Retinal pigment epithelial cell (primary cell): ENCODE data around the gene ASS1.
A peak's percentile ranks its signal among the peaks of the same experiment; 100 is the strongest.

Experiments used
- DNase-seq: peaks from one replicate; pipeline ENCODE4 v3.0.0-alpha.2; 2010; ENCODE audit warnings: low read depth
- H3K4me3 ChIP-seq: 2 replicates; pipeline ENCODE4 v1.5.1; 2011; ENCODE audit warnings: mild to moderate bottlenecking, low read length, control low read depth, moderate library complexity
- TF ChIP-seq, protein P1 (sequence below): conservative IDR thresholded peaks from 2 replicates; pipeline ENCODE4 v1.5.1; 2011; ENCODE audit warnings: low read depth, low read length, control low read depth, inconsistent platforms

The ASS1 gene

DNA sequence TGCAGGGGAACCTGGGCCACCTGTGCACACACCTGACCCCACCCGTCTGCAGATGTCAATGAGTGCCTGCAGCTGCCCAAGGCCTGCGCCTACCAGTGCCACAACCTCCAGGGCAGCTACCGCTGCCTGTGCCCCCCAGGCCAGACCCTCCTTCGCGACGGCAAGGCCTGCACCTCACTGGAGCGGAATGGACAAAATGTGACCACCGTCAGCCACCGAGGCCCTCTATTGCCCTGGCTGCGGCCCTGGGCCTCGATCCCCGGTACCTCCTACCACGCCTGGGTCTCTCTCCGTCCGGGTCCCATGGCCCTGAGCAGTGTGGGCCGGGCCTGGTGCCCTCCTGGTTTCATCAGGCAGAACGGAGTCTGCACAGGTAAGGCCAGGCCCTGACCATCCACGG, 14.5 kb upstream of the ASS1 start:
- DNase-seq, result no peak
- no peak overlapping the region for H3K4me3 ChIP-seq
- TF ChIP-seq, protein P1, sequence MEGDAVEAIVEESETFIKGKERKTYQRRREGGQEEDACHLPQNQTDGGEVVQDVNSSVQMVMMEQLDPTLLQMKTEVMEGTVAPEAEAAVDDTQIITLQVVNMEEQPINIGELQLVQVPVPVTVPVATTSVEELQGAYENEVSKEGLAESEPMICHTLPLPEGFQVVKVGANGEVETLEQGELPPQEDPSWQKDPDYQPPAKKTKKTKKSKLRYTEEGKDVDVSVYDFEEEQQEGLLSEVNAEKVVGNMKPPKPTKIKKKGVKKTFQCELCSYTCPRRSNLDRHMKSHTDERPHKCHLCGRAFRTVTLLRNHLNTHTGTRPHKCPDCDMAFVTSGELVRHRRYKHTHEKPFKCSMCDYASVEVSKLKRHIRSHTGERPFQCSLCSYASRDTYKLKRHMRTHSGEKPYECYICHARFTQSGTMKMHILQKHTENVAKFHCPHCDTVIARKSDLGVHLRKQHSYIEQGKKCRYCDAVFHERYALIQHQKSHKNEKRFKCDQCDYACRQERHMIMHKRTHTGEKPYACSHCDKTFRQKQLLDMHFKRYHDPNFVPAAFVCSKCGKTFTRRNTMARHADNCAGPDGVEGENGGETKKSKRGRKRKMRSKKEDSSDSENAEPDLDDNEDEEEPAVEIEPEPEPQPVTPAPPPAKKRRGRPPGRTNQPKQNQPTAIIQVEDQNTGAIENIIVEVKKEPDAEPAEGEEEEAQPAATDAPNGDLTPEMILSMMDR, result no peak

DNA sequence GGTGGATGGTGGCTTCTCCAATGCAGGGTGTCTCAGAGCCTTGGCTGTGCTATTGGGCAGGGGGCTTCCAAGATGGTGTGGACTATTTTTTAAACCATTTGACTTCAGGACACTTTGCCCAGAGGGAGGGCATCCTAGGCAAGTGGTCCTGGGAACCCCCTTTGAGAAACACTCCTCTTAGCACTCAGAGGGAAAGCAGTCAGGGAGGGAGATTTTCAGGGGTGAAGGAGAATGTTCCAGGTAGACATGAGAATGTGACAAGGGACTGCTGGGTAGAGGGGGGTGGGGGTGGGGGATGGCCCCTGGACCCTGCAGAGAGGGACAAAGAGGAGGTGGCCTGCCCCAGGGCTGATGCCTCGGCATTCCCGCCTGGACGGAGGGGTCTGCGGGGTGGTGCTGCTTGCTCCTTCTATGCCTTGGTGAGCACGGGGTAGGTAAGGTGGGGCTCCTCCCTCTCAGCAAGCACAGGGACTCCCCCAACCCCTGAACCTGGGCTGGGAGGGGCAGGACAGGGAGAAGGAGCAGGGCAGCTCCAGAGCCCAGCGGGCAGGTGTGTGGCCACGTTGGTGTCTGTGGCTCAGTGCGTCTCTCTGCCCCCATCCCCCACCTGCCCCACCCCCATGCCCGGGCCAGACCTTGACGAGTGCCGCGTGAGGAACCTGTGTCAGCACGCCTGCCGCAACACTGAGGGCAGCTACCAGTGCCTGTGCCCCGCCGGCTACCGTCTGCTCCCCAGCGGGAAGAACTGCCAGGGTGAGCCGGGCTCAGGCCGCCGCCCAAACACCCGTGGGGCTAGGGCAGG, 13.8 kb upstream of the ASS1 start:
- no peak for DNase-seq
- TF ChIP-seq, protein P1, result no peak

DNA sequence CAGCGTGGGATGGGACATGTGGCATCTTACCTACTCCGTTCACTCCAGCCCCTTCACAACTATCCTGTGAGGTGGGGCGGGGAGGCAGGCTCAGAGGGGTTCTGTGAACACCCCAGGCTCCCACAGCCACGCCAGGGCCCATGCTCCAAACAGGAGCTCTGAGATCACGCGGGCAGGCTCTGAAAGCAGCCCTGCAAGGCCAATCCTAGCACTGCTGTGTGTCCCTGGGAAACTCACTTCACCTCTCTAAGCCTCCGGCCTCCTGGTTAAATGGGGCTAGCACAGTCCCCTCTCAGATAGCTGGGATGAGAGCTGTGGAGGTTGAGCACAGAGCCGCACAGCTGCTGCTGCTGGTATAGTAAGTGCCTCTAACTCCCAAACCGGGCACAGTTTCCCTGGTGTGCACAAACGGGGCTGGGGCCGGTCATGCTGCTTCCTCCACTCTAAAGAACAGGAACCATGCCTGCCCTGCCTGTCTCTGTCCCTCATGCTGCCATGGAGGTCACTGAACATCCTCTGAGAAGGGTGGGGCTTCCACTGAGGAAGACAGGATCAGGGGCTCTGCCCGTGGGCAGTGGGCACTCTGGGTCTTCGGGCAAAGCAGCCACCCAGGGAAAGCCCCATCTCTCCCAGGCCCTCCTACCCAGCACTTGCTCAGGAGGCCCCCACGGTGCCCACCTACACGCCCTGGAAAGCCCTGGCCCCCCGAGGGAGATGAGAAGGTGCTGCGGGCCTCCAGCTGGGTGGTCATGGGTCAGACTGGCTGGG, 13.0 kb upstream of the ASS1 start:
- TF ChIP-seq, protein P1, result no peak
- no peak overlapping the region for H3K4me3 ChIP-seq
- no peak for DNase-seq

More for the DNA sequence above, 13.8 kb upstream of the ASS1 start:
- no peak overlapping the region for H3K4me3 ChIP-seq

DNA sequence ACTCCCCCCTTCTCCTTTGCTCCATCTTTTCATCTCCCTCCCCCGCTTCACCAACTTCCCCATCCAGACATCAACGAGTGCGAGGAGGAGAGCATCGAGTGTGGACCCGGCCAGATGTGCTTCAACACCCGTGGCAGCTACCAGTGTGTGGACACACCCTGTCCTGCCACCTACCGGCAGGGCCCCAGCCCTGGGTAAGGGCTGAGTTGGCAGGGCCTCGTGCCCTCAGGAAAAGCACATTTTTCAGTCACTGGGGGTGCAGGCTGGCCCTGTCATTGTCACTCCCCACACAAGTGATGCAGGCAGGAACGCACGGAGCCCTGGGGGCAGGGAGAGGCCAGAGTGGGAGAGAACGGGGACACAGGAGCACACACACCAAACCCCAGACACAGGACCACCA, 12.4 kb upstream of the ASS1 start:
- TF ChIP-seq, protein P1, result no peak
- H3K4me3 ChIP-seq, result no peak overlapping the region
- DNase-seq, result no peak

DNA sequence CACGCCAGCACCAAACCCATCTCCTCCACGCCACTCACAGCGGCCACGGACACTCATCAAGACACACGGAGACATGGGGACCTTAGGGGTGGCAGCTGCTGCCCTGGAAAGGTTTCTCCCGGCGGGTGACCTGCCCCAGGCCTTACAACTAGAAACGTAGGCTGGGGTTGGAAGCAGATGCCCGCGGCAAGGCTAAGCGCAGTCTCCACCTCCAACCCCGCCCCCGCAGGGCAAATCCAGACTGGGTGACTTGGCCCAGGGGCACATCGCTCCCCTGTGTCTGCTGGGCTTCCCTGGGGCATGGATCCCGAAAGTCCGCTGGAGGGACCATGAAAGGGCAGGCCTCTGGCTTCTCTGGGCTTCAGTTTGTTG, 12.0 kb upstream of the ASS1 start:
- no peak for DNase-seq
- TF ChIP-seq, protein P1, result no peak
- peak overlapping the region; percentile 15 for H3K4me3 ChIP-seq

DNA sequence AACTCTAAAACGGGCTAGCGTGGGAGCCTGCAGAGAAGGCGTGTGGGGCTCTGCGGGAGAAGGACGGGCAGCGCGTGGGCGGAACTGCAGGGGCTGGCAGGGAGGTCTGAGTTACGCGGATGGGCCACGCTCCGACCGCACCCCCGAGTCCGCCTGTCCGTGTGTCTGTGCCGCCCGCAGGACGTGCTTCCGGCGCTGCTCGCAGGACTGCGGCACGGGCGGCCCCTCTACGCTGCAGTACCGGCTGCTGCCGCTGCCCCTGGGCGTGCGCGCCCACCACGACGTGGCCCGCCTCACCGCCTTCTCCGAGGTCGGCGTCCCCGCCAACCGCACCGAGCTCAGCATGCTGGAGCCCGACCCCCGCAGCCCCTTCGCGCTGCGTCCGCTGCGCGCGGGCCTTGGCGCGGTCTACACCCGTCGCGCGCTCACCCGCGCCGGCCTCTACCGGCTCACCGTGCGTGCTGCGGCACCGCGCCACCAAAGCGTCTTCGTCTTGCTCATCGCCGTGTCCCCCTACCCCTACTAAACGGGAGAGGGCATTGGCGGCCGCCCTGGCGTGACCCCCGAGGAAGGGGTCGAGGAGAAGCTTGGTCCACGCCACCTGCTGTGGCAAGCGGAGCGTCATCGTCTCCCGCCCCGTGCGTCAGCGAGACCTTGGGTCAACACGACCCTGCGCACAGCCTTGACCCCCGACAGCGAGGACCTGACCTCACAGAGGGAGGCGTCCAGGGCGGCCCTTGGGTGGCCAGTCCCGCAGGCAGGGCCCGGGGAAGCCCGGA, 11.4 kb upstream of the ASS1 start:
- peak overlapping the region; percentile 15 for H3K4me3 ChIP-seq
- TF ChIP-seq, protein P1, result peak; percentile 51
- DNase-seq, result no peak
